Measurements from ENCODE around the gene SMYD2. TPM values are rescaled to one million over a fixed set of nuclear protein-coding genes. Genes with fewer than 3 reads are reported as not detected.

SMYD2 gene
- total RNA-seq, 1 donor from 2014 or later: 64.8 TPM

GRCh38 chr1:214303141-214303930, 22.4 kb downstream of the SMYD2 start:
- no peak for DNase-seq (ENCODE audit: low read depth)

DNA sequence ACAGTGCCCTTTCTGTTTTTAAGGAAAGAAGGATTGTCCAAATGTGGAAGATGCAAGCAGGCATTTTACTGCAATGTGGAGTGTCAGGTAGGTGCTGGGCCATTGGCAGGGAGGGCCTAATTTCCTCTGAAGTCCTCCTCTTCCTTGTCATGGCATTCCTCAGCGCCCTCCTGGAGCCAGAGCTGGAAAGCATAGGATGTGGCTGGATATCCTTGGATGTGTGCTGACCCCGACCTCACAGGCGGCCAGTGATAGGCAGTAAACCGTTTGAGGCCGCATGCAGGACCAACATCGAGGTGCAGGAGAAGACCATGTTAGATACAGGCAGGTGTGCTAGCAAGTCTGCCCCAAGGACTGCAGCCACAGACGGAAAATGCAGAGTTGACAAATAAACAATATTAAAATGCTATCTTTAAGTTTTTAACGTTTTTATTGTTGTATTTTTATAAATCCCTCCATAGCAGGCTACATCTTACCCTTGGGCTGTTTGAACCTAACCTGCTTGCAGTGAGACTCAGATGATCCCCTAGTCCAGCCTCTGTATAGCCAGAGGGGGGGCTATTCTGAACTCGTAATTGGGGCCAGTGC, 24.3 kb downstream of the SMYD2 start:
- no peak for DNase-seq (ENCODE audit: low read depth)

DNA sequence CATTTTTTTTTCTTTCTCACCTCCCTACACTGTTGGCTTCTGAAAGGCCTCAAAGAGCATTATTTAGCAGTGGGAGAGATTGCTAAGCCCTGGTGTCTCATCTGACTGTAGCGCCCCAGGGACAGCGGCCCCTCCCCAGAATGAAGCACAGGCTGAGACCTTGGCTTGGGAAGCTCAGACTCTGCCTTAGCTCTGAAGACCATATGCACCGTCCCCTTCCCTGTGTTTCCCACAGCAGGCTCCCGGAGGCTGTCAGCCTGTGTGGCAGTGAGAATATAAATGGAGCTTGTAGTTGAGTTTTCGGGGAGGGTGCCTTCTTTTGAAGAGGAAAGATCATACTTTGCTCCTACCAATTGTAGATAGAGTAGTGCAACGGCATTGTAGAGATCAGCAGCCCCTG, 25.3 kb downstream of the SMYD2 start:
- DNase-seq (ENCODE audit: low read depth): no peak

DNA sequence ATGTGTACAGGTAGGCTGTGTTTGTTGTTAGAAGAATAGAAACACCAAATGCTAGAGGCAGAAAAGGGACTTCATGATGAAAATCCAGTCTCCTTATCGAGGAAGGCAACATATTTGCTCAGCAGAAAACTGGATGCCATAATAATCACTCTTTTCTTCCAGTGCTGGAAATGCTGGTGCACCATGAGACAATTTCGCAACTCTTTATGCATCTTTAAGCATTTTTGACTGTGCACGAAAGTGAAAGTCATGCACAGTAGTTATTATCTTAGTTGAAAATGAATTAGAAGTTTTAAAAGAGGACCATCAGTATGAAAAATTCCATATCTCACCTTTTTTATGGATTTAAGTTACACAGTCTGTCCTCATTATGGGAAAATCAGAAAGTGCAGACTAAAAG, 29.1 kb downstream of the SMYD2 start:
- DNase-seq (ENCODE audit: low read depth): no peak

- no peak for DNase-seq (ENCODE audit: low read depth)
These were observed 30.1 kb downstream of the SMYD2 start for GRCh38 chr1:214310777-214311690.

DNA sequence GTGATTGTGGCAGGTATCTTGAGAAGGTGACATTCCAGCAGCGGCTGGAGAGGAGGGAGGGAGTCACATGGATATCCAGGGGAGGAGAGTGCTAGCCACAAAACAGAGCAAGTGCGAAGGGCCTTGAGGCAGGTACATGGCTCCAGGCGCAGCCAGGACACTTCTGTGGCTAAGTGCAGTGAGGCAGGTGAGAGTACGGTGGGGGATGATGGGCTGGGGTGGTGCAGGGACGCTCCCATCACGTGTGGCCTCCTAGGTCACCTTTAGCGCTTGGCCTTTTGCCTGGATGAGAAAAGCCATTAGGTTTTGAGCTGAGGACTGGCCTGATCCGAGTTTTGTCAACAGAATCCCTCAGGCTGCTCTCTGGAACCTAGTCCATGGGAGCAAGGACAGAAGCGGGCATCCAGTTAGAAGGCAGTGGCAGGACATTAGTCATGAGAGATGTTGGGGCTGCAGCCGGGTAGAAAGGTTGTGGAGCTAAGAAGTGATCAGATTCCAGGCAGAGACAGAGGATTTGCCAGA, 31.6 kb downstream of the SMYD2 start:
- DNase-seq (ENCODE audit: low read depth): no peak

DNA sequence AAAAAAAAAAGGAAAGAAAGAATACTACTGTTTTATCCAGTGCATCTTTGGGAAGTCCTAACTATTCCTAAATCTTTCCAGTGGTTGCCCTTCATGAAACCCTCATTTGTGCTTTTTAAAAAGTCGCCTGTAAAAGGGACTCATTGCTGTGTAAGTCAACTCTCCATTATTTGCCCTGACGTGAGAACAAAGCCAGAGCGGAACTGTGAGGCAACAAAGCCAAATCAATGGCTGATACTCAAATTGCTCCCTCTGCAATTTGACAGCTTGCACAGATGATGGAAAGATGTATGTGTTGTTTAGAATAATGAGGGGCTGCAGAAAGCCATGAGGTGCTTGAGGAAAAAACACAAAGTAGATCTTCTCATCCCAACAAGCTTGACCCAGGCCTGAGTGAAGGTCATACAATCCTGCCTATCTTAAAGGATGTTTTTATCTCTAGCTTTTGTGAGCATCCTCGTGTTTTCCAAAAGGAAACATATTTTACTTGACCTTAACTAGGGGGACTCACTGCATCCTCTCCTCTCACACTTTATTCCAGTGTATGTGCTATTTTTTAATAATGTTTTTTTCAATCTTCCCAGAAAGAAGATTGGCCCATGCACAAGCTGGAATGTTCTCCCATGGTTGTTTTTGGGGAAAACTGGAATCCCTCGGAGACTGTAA, 33.4 kb downstream of the SMYD2 start:
- no peak for DNase-seq (ENCODE audit: low read depth)

DNA sequence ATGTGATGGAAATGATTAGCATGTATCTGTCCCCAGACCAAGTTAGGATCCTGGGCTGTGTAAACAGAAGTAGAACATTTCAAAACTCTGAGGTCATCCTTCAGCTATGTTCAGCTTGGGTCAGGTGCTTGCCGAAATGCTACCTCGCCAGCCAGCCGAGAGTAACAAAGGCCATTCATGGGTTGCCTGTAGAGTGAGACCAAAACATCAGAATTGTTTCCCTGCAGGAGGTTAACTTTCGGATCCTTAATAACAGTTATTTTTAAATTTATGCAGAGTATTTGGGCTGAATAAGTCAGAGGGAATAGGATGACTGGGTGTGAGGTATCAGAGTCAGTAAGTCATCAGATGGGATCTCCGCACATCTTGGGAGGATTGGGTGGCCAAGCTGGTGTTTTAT, 35.6 kb downstream of the SMYD2 start:
- peak; percentile 85 for DNase-seq (ENCODE audit: low read depth)

DNA sequence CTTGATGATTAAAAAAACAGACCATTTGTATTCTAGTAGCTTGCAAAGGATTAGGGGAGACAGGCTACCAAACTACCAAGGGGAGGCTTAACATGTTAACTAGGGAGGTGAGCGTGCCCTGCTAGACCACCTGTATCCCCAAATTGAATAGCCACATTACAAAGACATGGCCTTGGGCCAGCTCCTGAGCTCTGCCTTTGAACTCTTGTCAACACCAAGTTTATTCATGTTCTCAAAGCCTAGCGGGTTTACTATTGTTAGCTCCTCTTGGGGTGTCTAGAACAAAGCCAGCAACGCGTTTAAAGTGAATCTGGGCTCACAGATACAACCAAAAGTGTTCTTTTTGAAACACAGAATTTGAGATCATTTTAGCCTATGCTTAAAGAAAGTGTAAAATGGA, 36.3 kb downstream of the SMYD2 start:
- DNase-seq (ENCODE audit: low read depth): no peak

- DNase-seq (ENCODE audit: low read depth): no peak
These were observed 36.8 kb downstream of the SMYD2 start for GRCh38 chr1:214317734-214318133.

DNA sequence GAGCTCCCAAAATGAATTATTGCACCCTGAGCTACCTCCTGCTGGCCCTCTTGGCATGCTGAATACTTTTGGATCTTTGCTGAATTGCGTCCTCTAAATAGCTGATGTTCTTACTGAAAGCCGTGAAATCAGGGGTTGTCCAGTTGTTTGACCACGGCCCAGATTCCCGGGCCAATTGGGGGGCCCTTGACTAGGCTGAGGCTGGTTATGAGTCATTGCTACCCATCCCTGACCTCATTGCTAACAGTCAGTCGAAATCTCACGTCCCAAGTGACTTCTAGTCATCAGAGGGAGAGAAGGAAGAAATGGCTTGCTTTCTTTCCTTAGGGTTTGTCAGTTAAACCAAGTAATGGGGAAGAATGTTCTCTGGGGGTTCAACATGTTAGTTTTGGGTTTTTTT, 37.4 kb downstream of the SMYD2 start:
- DNase-seq (ENCODE audit: low read depth): no peak

DNA sequence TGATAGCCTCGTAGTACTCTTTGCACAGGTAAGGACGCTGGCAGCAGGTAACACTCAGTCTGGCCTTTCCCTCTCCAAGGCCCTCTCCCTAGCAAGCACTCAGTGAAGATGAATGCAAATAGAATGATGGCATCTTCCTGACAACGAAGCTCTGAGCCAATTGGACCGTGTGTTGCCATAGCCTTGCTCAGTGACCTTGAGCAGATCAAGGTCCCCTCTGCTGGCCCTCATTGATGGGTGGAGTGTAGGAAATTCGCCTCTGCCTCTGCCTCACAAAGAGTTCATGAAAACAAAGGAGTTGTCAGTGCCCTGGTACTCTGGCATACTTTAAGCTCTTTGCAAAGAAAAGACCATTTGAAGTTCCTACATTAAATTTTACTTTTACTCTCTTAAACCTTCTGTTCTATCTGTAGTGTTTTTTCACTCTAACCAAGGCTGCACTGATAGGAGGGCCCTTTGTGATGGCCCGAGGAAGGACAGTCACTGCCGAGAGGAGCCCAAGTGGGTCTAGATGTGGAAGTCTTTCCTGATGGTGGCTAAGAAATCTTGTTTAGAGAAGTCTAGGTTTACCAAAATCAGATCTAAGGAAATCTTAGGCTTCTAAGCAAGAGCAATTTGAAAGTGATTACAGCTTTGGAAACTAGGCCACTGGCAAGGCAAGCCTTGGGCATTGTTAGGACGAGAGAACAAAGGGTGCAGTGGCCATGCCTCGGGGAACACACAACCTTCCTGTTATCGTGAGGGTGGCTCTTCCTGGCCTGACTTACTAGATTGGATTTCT, 38.2 kb downstream of the SMYD2 start:
- DNase-seq (ENCODE audit: low read depth): no peak

GRCh38 chr1:214319938-214320337, 39.0 kb downstream of the SMYD2 start:
- no peak for DNase-seq (ENCODE audit: low read depth)

DNA sequence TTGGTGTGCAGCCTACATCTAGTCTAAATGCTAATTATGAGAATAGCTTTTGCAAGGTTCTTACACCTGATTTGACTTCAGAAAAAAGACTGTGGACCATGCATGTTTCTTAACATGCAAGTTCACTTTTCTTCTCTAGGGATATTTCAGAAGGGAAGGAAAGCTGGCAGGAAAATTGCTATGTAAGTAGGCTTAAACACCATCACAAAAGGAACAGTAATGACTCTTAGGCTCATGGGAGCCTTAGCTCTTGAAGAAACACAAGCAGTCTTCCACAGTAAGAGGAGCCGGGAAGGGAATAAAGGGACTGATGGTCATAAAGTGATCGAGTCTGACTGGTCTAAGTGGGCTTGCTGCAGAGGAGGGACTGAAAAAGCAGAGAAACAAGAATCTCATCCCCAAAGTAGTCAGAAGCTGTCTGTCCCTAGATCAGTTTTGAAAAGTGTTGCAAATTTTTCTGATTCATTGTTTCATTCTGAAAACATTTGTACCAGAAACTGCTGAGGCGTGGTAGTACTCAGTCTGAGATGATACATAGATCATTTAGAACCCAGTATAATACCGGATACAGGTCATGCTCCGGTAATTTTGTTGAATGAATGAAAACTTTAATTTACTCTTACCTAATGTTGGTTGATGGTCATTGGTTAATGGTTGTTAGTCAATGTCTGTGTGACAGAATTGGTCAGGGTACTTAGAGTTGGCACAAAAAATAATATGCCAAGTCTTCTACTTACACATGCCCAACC, 40.9 kb downstream of the SMYD2 start:
- DNase-seq (ENCODE audit: low read depth): peak; percentile 87

- DNase-seq (ENCODE audit: low read depth): no peak
These were observed 44.2 kb downstream of the SMYD2 start for GRCh38 chr1:214324896-214325800.

DNA sequence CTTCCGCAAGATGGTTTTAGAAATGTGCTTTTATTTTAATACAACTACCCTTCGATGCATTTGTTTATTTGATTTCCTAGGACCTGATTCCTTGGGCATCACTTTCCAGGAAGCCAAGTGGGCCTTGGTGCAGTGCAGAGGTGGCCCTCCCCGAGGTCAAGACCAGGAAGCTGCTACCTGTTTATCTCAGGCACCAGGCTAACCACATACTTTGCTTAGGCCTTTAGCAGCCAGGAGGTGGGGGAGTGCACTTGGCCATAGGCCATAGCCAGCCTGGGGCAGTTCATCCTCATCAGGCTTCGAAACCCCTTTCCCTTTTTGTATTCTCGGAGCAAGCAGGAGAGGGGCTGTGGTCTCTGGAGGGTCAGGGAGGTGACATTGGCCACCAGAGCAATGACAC, 45.4 kb downstream of the SMYD2 start:
- no peak for DNase-seq (ENCODE audit: low read depth)

DNA sequence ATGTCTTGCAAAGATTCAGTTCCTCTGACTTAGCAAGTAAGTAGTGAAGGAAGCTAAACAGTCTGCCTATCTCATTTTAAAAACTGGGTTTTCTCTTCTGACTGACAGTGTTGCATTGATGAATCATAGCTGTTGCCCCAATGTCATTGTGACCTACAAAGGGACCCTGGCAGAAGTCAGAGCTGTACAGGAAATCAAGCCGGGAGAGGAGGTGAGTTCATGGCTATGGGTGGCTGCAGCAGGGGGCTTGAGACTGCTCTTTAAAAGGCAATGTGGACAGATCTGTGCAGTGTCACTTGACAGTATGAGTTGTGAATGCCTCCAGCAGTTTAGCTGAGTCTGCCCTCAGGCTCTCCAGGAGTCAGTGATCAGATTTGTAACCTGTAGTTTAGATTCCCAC, 46.6 kb downstream of the SMYD2 start:
- no peak for DNase-seq (ENCODE audit: low read depth)

GRCh38 chr1:214328770-214329469, 48.0 kb downstream of the SMYD2 start:
- DNase-seq (ENCODE audit: low read depth): peak; percentile 71
